A549 (cell line): ENCODE results near the gene LPCAT1. TPM values are rescaled to one million over a fixed set of nuclear protein-coding genes. Genes with fewer than 3 reads are reported as not detected.

Source experiments
- ATAC-seq, 2 experiments: fragments of 200-7000 bp in 1 of 2; fragments of >200 bp in 1 of 2; cut with Nextera tagmentation in 1 of 2; cut with Tn5 transposase in 1 of 2; 3 replicates each; pipeline versions ENCODE4 v1.8.0 to v1.9.1; 2018 to 2020; ENCODE audit warnings: mild to moderate bottlenecking in 1 of 2, moderate library complexity in 1 of 2
- CTCF ChIA-PET: fragments of 300-600 bp; sonication (Branson Sonifier 250); formaldehyde crosslinking; extraction: SDS; loops from one replicate; lab custom pipeline; 2021; ENCODE audit warnings: antibody characterized with exemption, inconsistent platforms; lab: Yijun Ruan, JAX
- POLR2A ChIA-PET: fragments of 350-600 bp; formaldehyde crosslinking; extraction: SDS; loops from one replicate; lab custom pipeline; 2021; ENCODE audit warnings: antibody characterized with exemption, inconsistent platforms; lab: Yijun Ruan, JAX
- DNase-seq, 2 experiments: peaks; one replicate each; pipeline versions ENCODE4 v3.0.0 to v3.0.0-alpha.2; 2011 to 2016; ENCODE audit warnings: low read depth in 1 of 2, low spot score in 1 of 2
- FAIRE-seq: peaks from 2 replicates; lab custom pipeline; 2011; peaks lifted over from hg19 to GRCh38; lab: Jason Lieb, UNC
- H3K27ac ChIP-seq, 2 experiments: fragments of >200 bp; sonication (Bioruptor Twin); formaldehyde crosslinking; 3 replicates each; pipeline ENCODE4 v1.5.1; 2016 to 2017
- H3K4me1 ChIP-seq: fragments of >200 bp; sonication (Bioruptor Twin); formaldehyde crosslinking; 3 replicates; pipeline ENCODE4 v1.6.1; 2016
- H3K4me2 ChIP-seq: fragments of >200 bp; sonication (Bioruptor Twin); formaldehyde crosslinking; 3 replicates; pipeline ENCODE4 v1.6.1; 2016
- H3K4me3 ChIP-seq: fragments of >200 bp; sonication (Bioruptor Twin); formaldehyde crosslinking; 3 replicates; pipeline ENCODE4 v1.5.1; 2016
- H3K9me3 ChIP-seq: fragments of >200 bp; sonication (Bioruptor Twin); formaldehyde crosslinking; 3 replicates; pipeline ENCODE4 v1.6.1; 2016
- CBX2 ChIP-seq: fragments of 200-600 bp; sonication (generic); IDR thresholded peaks from 2 replicates; pipeline ENCODE4 v1.6.1; 2016; ENCODE audit warnings: low read depth, mild to moderate bottlenecking, borderline replicate concordance
- CEBPB ChIP-seq, 2 experiments: fragments of >200 bp in 1 of 2; sonication (Bioruptor Twin) in 1 of 2; formaldehyde crosslinking in 1 of 2; IDR thresholded peaks; 2 replicates each; pipeline ENCODE4 v1.6.1; 2012 to 2016
- CHD4 ChIP-seq: fragments of 200-600 bp; sonication (generic); IDR thresholded peaks from 2 replicates; pipeline ENCODE4 v1.6.1; 2016; ENCODE audit warnings: antibody characterized with exemption, mild to moderate bottlenecking, borderline replicate concordance
- EP300 ChIP-seq, 2 experiments: fragments of >200 bp; sonication (Bioruptor Twin); formaldehyde crosslinking; IDR thresholded peaks; 2 replicates in 1 of 2; 3 replicates in 1 of 2; pipeline ENCODE4 v1.6.1; 2016 to 2017
- FOSB ChIP-seq: fragments of 250-450 bp; sonication (Bioruptor Pico); IDR thresholded peaks from 2 replicates; pipeline ENCODE4 v1.5.0; 2020; ENCODE audit warnings: mild to moderate bottlenecking, moderate library complexity
- FOSL2 ChIP-seq, 2 experiments: fragments of 450-650 bp in 1 of 2; fragments of >200 bp in 1 of 2; sonication (Bioruptor Twin) in 1 of 2; formaldehyde crosslinking; IDR thresholded peaks; 2 replicates each; pipeline versions ENCODE4 v1.5.0 to v1.6.1; 2016 to 2020; ENCODE audit warnings: mild to moderate bottlenecking in 1 of 2, moderate library complexity in 1 of 2
- GATA3 ChIP-seq: IDR thresholded peaks from 2 replicates; pipeline ENCODE4 v1.6.1; 2012; ENCODE audit warnings: borderline replicate concordance
- HDAC2 ChIP-seq: fragments of 200-600 bp; sonication (generic); IDR thresholded peaks from 2 replicates; pipeline ENCODE4 v1.6.1; 2016
- HES2 ChIP-seq: fragments of >200 bp; sonication (Bioruptor Twin); formaldehyde crosslinking; IDR thresholded peaks from 2 replicates; pipeline ENCODE4 v1.6.1; 2016
- HEYL ChIP-seq: fragments of 250-450 bp; sonication (Bioruptor Pico); IDR thresholded peaks from 2 replicates; pipeline ENCODE4 v1.8.0; 2021; ENCODE audit warnings: mild to moderate bottlenecking, moderate library complexity
- HOXB5 ChIP-seq: fragments of 250-450 bp; sonication (Bioruptor Pico); IDR thresholded peaks from 2 replicates; pipeline ENCODE4 v1.5.0; 2020; ENCODE audit warnings: mild to moderate bottlenecking, moderate library complexity
- JUNB ChIP-seq: fragments of >200 bp; sonication (Bioruptor Twin); formaldehyde crosslinking; IDR thresholded peaks from 2 replicates; pipeline ENCODE4 v1.6.1; 2016
- KDM5A ChIP-seq: fragments of 200-600 bp; sonication (generic); IDR thresholded peaks from 2 replicates; pipeline ENCODE4 v1.6.1; 2016; ENCODE audit warnings: antibody characterized with exemption, mild to moderate bottlenecking
- MYC ChIP-seq: IDR thresholded peaks from 2 replicates; pipeline ENCODE4 v1.6.1; 2012; ENCODE audit warnings: mild to moderate bottlenecking, inconsistent platforms, low read length, improper control_type of control experiment, borderline replicate concordance
- NFE2L2 ChIP-seq: fragments of 150-350 bp; conservative IDR thresholded peaks from 2 replicates; pipeline ENCODE4 v1.6.1; 2014; ENCODE audit warnings: low read length
- NR3C1 ChIP-seq: fragments of >200 bp; sonication (Bioruptor Twin); formaldehyde crosslinking; IDR thresholded peaks from 3 replicates; pipeline ENCODE4 v1.6.1; 2017
- POLR2AphosphoS2 ChIP-seq: conservative IDR thresholded peaks from 2 replicates; pipeline ENCODE4 v1.6.1; 2012; ENCODE audit warnings: low read length, improper control_type of control experiment, inconsistent platforms
- RCOR1 ChIP-seq: fragments of 150-350 bp; IDR thresholded peaks from 2 replicates; pipeline ENCODE4 v1.6.1; 2014; ENCODE audit warnings: antibody characterized with exemption, low read length, low read depth
- SMC3 ChIP-seq: fragments of >200 bp; sonication (Bioruptor Twin); formaldehyde crosslinking; IDR thresholded peaks from 3 replicates; pipeline ENCODE4 v1.6.1; 2018; ENCODE audit warnings: inconsistent platforms
- TFCP2L1 ChIP-seq: fragments of 250-450 bp; sonication (Bioruptor Pico); IDR thresholded peaks from 2 replicates; pipeline ENCODE4 v1.5.0; 2021; ENCODE audit warnings: mild to moderate bottlenecking
- USF2 ChIP-seq: fragments of 450-650 bp; IDR thresholded peaks from 2 replicates; pipeline ENCODE4 v1.6.1; 2014; ENCODE audit warnings: antibody characterized with exemption
- ZC3H11A ChIP-seq: fragments of 450-650 bp; IDR thresholded peaks from 2 replicates; pipeline ENCODE4 v1.6.1; 2014; ENCODE audit warnings: antibody characterized with exemption, mild to moderate bottlenecking
- ZFP36 ChIP-seq: fragments of 450-650 bp; IDR thresholded peaks from 2 replicates; pipeline ENCODE4 v1.6.1; 2014; ENCODE audit warnings: borderline replicate concordance; ENCODE audit not compliant: partially characterized antibody
- ZSCAN20 ChIP-seq: fragments of 250-450 bp; sonication (Bioruptor Pico); IDR thresholded peaks from 2 replicates; pipeline ENCODE4 v1.8.0; 2022; ENCODE audit warnings: mild to moderate bottlenecking, moderate library complexity
- WGBS: methylation state at CpG from one replicate; pipeline ENCODE4 v1.1.6; 2017; ENCODE audit errors: missing lambda C conversion rate; 5-methylcytosine and 5-hydroxymethylcytosine counted together
- polyA plus RNA-seq, 4 experiments: library from polyadenylated mRNA; depleted of rRNA in 3 of 4; stranded (reverse); fragments of >200 nt; fragmentation: RNase III in 1 of 4; extraction: RNeasy Plus Mini Kit Qiagen cat#74134 plus additional on column Dnase treatment in 1 of 4; gene quantifications; 2 replicates in 3 of 4; 3 replicates in 1 of 4; pipeline ENCODE4 v1.2.3, GENCODE V29; 2011 to 2017
- TF ChIP-seq, protein P1 (sequence below): fragments of 250-450 bp; sonication (Bioruptor Pico); IDR thresholded peaks from 2 replicates; pipeline ENCODE4 v1.5.0; 2021; ENCODE audit warnings: mild to moderate bottlenecking, moderate library complexity, borderline replicate concordance

Gene LPCAT1
- polyA plus RNA-seq, 2 of the 4 experiments (the other 2 are of a cell fraction) = 22.9 to 74.9 TPM

GRCh38 chr5:1471997-1472963 lies 51.5 kb downstream of the LPCAT1 start:
- ATAC-seq (no peak), FAIRE-seq (no peak), DNase-seq (no peak)
- no peaks in the 10 kb centered on the region for H3K9me3 ChIP-seq
- no peak overlapping the region for H3K4me2 ChIP-seq
- ChIA-PET POLR2A (no interaction called here), CTCF (no interaction called here)
- H3K4me1 ChIP-seq = peaks cover 17% of the 10 kb centered on the region
- 94% methylated on average over 21 of the region's 27 CpGs for WGBS
- H3K27ac ChIP-seq = no peak overlapping the region
- H3K4me3 ChIP-seq = no peak overlapping the region
- TF ChIP-seq JUNB (no peak), GATA3 (no peak), ZC3H11A (no peak)

DNA sequence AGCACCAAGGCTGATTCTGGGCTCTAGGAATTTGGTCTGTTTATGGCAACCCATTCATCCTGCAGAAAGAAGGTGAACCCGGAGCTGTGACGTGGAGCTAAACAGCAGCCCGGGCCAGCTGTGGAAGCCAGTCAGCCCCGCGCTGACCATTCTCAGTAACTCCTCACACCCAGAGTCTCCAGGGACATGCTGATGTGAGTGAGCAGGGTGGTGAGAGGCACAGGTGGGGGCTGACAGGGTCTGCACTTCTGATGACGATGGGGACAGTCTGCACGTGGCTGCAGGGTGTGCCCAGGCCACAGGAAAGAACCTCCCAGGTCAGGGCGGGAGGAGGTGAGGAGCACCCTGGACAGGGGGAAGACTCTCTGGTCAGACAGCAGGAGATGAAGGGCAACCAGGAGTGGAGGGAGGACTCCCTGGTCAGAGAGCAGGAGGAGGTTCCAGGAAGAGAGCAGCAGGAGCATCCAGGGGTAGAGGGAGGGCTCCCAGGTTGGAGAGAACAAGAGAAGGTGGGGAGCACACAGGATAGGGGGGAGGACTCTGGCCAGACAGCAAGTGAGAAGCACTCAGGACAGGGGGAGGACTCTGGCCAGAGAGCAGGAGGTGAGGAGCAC lies 52.4 kb downstream of the LPCAT1 start:
- POLR2A ChIA-PET = no interaction called here
- H3K27ac ChIP-seq = no peak overlapping the region
- no peak overlapping the region for H3K4me3 ChIP-seq
- no peak for TF ChIP-seq RCOR1
- TF ChIP-seq, protein P1, sequence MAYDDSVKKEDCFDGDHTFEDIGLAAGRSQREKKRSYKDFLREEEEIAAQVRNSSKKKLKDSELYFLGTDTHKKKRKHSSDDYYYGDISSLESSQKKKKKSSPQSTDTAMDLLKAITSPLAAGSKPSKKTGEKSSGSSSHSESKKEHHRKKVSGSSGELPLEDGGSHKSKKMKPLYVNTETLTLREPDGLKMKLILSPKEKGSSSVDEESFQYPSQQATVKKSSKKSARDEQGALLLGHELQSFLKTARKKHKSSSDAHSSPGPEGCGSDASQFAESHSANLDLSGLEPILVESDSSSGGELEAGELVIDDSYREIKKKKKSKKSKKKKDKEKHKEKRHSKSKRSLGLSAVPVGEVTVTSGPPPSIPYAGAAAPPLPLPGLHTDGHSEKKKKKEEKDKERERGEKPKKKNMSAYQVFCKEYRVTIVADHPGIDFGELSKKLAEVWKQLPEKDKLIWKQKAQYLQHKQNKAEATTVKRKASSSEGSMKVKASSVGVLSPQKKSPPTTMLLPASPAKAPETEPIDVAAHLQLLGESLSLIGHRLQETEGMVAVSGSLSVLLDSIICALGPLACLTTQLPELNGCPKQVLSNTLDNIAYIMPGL = no peak
- peaks cover 17% of the 10 kb centered on the region for H3K4me1 ChIP-seq
- DNase-seq = no peak
- H3K9me3 ChIP-seq = no peaks in the 10 kb centered on the region
- no peak overlapping the region for H3K4me2 ChIP-seq
- 89% methylated on average over 8 of the region's 8 CpGs for WGBS
- CTCF ChIA-PET = interaction anchor here (2.1 to 2.5 kb wide), 2 partner anchors 8 to 263 kb away, joined by 8 to 23 read pairs; no protein-coding TSS in a partner anchor
- FAIRE-seq = no peak
- no peak for ATAC-seq

DNA sequence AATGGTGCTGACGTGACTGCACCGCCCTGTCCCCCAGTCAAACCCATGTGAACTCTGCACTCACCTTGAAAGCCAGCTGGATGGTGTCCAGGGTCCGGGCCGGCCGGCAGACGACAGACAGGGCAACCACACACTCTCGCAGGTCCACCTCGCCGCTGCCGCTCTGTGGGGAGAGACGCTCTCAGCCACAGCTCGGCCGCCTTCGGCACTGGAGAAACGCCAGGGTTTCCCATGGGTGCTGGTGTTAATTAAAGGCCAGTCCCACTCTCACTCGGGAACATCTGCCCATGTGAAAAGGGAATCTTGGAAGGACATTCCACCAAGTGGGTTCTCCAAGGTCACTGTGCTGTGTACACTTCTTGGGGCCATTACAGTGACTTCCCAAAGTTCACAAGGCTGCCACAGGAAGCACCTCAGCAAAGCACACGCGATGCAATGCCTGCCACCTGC lies 53.0 kb downstream of the LPCAT1 start:
- Histone ChIP-seq H3K4me3 (no peak overlapping the region), H3K9me3 (no peaks in the 10 kb centered on the region), H3K4me1 (peaks cover 17% of the 10 kb centered on the region), H3K4me2 (no peak overlapping the region), H3K27ac (0 out of 6 replicates have a peak overlapping the region, but pooled peaks of 1 of the 2 experiments have one; percentile 19)
- POLR2A ChIA-PET = no interaction called here
- no peak for DNase-seq
- 91% methylated on average over 18 of the region's 18 CpGs for WGBS
- no peak for TF ChIP-seq EP300 (IDR thresholded peaks at IDR 0.05)
- TF ChIP-seq CBX2 = no peak
- TF ChIP-seq FOSL2 (IDR thresholded peaks at IDR 0.05) = no peak
- TF ChIP-seq FOSL2 (CRISPR knock-in tag; IDR thresholded peaks at IDR 0.05) = no peak
- TF ChIP-seq KDM5A = no peak
- no peak for TF ChIP-seq ZFP36
- TF ChIP-seq NR3C1 = no peak
- no peak for TF ChIP-seq CEBPB (IDR thresholded peaks at IDR 0.05)
- TF ChIP-seq POLR2AphosphoS2 = no peak
- TF ChIP-seq HES2 = no peak
- TF ChIP-seq SMC3 = no peak
- TF ChIP-seq USF2 = no peak
- no peak for TF ChIP-seq HEYL (CRISPR knock-in tag)
- TF ChIP-seq MYC = no peak
- TF ChIP-seq FOSB = no peak
- TF ChIP-seq HDAC2 = no peak
- no peak for TF ChIP-seq NFE2L2
- TF ChIP-seq TFCP2L1 (CRISPR knock-in tag) = no peak
- TF ChIP-seq HOXB5 (CRISPR knock-in tag) = no peak
- no peak for TF ChIP-seq CHD4
- no peak for TF ChIP-seq ZSCAN20 (CRISPR knock-in tag)
- no peak for ATAC-seq
- FAIRE-seq = no peak
- CTCF ChIA-PET = interaction anchor here (0.9 to 2.5 kb wide), 7 partner anchors 9 to 262 kb away, joined by 3 to 23 read pairs (median 8); no protein-coding TSS in a partner anchor
